ENCODE measurements around the gene MSI2. TPM values are rescaled to one million over a fixed set of nuclear protein-coding genes. Genes with fewer than 3 reads are reported as not detected.

Gene MSI2
- total and polyA plus RNA-seq, 2 donors (not counting 3 experiments of a cell fraction or from before 2014, with no cell fraction given): 20.9 to 59.3 TPM

GRCh38 chr17:57713140-57713539 lies 456.8 kb downstream of the MSI2 start:
- Histone ChIP-seq H3K4me2 (ENCODE audit: insufficient read depth, low read length) (no peak overlapping the region), H3K9ac (replicated peaks; ENCODE audit: extremely low read depth, insufficient read depth, low read length) (no peak overlapping the region), H3K27ac (ENCODE audit: insufficient read depth, low read depth, low read length) (no peak overlapping the region), H3K9me1 (replicated peaks; ENCODE audit: control insufficient read depth, extremely low read depth, insufficient read depth, low read length) (no peaks in the 10 kb centered on the region), H3K79me2 (ENCODE audit: control insufficient read depth, insufficient read depth, low read length) (no peaks in the 10 kb centered on the region), H3K4me1 (ENCODE audit: control insufficient read depth, extremely low read depth, insufficient read depth, low read length) (no peaks in the 10 kb centered on the region), H3K36me3 (ENCODE audit: control insufficient read depth in 2 of 2, extremely low read depth in 1 of 2, insufficient read depth in 2 of 2, low read length in 2 of 2) (no peaks in the 10 kb centered on the region), H3K27me3 (ENCODE audit: control insufficient read depth in 2 of 2, insufficient read depth in 2 of 2, low read length in 2 of 2) (peaks cover 8 to 33% of the 10 kb centered on the region in 2 experiments), H2AFZ (ENCODE audit: low read depth, low read length) (no peak overlapping the region), H3K4me3 (replicated peaks in 1 of 3; ENCODE audit: insufficient read depth in 1 of 3, low read depth in 1 of 3, low read length in 3 of 3) (no peak overlapping the region), H3K9me3 (replicated peaks; ENCODE audit: control insufficient read depth, insufficient read depth, low read length) (no peaks in the 10 kb centered on the region), H4K20me1 (replicated peaks; ENCODE audit: control insufficient read depth, extremely low read depth, insufficient read depth, low read length) (no peaks in the 10 kb centered on the region)
- DNase-seq (ENCODE audit: low read depth, low spot score) (no peak), FAIRE-seq (no peak)
- POLR2A ChIA-PET: no interaction called here
- intact Hi-C loops (cut with micrococcal nuclease) (no loop called here), dilution Hi-C loops (cut with MboI; ENCODE audit: extremely low pct_ligation_motif_present, low sequenced_read_pairs) (no loop called here)
- BruUV-seq (replicated peaks): no TSS peak
- TF ChIP-seq FOS (IDR thresholded peaks at IDR 0.05; ENCODE audit: borderline replicate concordance, insufficient read depth, low read length): no peak
- TF ChIP-seq JUN (IDR thresholded peaks at IDR 0.05; ENCODE audit: borderline replicate concordance, insufficient read depth, insufficient read length, low read depth): no peak
- TF ChIP-seq, protein P1, sequence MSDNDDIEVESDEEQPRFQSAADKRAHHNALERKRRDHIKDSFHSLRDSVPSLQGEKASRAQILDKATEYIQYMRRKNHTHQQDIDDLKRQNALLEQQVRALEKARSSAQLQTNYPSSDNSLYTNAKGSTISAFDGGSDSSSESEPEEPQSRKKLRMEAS (IDR thresholded peaks at IDR 0.05; ENCODE audit: insufficient read depth, insufficient read length): no peak
- no peak for TF ChIP-seq POLR2AphosphoS5 (IDR thresholded peaks at IDR 0.05; ENCODE audit: insufficient read depth, low read depth, low read length)
- TF ChIP-seq GATA2 (IDR thresholded peaks at IDR 0.05; ENCODE audit: insufficient read depth, insufficient read length, low read depth, low read length): no peak
- no peak for TF ChIP-seq EZH2 (IDR thresholded peaks at IDR 0.05; ENCODE audit: borderline replicate concordance, low read depth, low read length, severe bottlenecking)
- TF ChIP-seq POLR2A (IDR thresholded peaks at IDR 0.05; ENCODE audit: low read depth, low read length): no peak
- CTCF ChIA-PET: interaction anchor here (1.5 kb wide), 1 partner anchor 70 kb away, joined by 7 read pairs; no protein-coding TSS in a partner anchor

GRCh38 chr17:57714665-57715180 lies 458.4 kb downstream of the MSI2 start:
- ChIA-PET CTCF (interaction anchor here (0.7 to 1.5 kb wide), 3 partner anchors 33 to 69 kb away, joined by 3 to 7 read pairs (median 5); no protein-coding TSS in a partner anchor), POLR2A (interaction anchor here (0.6 kb wide), 1 partner anchor 42 kb away, joined by 5 read pairs; no protein-coding TSS in a partner anchor)
- FAIRE-seq (no peak), DNase-seq (ENCODE audit: low read depth, low spot score) (no peak)
- intact Hi-C loops (cut with micrococcal nuclease): no loop called here
- dilution Hi-C loops (cut with MboI; ENCODE audit: extremely low pct_ligation_motif_present, low sequenced_read_pairs): no loop called here
- Histone ChIP-seq H3K36me3 (ENCODE audit: control insufficient read depth in 2 of 2, extremely low read depth in 1 of 2, insufficient read depth in 2 of 2, low read length in 2 of 2) (no peaks in the 10 kb centered on the region), H3K4me1 (ENCODE audit: control insufficient read depth, extremely low read depth, insufficient read depth, low read length) (no peaks in the 10 kb centered on the region), H3K9me1 (replicated peaks; ENCODE audit: control insufficient read depth, extremely low read depth, insufficient read depth, low read length) (no peaks in the 10 kb centered on the region), H3K4me3 (replicated peaks in 1 of 3; ENCODE audit: insufficient read depth in 1 of 3, low read depth in 1 of 3, low read length in 3 of 3) (no peak overlapping the region), H3K9me3 (replicated peaks; ENCODE audit: control insufficient read depth, insufficient read depth, low read length) (no peaks in the 10 kb centered on the region), H4K20me1 (replicated peaks; ENCODE audit: control insufficient read depth, extremely low read depth, insufficient read depth, low read length) (no peaks in the 10 kb centered on the region), H3K27me3 (ENCODE audit: control insufficient read depth in 2 of 2, insufficient read depth in 2 of 2, low read length in 2 of 2) (peaks cover 11 to 28% of the 10 kb centered on the region in 2 experiments), H3K9ac (replicated peaks; ENCODE audit: extremely low read depth, insufficient read depth, low read length) (no peak overlapping the region), H2AFZ (ENCODE audit: low read depth, low read length) (no peak overlapping the region), H3K27ac (ENCODE audit: insufficient read depth, low read depth, low read length) (no peak overlapping the region), H3K4me2 (ENCODE audit: insufficient read depth, low read length) (no peak overlapping the region), H3K79me2 (ENCODE audit: control insufficient read depth, insufficient read depth, low read length) (no peaks in the 10 kb centered on the region)
- no TSS peak for BruUV-seq (replicated peaks)
- TF ChIP-seq GATA2 (IDR thresholded peaks at IDR 0.05; ENCODE audit: insufficient read depth, insufficient read length, low read depth, low read length) (no peak), EZH2 (IDR thresholded peaks at IDR 0.05; ENCODE audit: borderline replicate concordance, low read depth, low read length, severe bottlenecking) (no peak), POLR2A (IDR thresholded peaks at IDR 0.05; ENCODE audit: low read depth, low read length) (no peak), POLR2AphosphoS5 (IDR thresholded peaks at IDR 0.05; ENCODE audit: insufficient read depth, low read depth, low read length) (no peak), MYC (IDR thresholded peaks at IDR 0.05; ENCODE audit: low read depth, low read length) (no peak), FOS (IDR thresholded peaks at IDR 0.05; ENCODE audit: borderline replicate concordance, insufficient read depth, low read length) (no peak), JUN (IDR thresholded peaks at IDR 0.05; ENCODE audit: borderline replicate concordance, insufficient read depth, insufficient read length, low read depth) (no peak), CTCF (IDR thresholded peaks at IDR 0.05; ENCODE audit: extremely low read depth in 1 of 2, insufficient read depth in 1 of 2, low read depth in 1 of 2, low read length in 2 of 2) (no peak)
- TF ChIP-seq, protein P1 (IDR thresholded peaks at IDR 0.05; ENCODE audit: insufficient read depth, insufficient read length): no peak

All from endothelial cell of umbilical vein (primary cell).